Embryonic facial prominence (tissue), 1 donor: ENCODE data around the gene ABCC2.
"Not testable (repeated sequence)": the region's sequence is repeated elsewhere in the genome, so short reads cannot be mapped to it uniquely, and the experiment has no call there.

ENCODE experiments used
- DNase-seq: peaks from one replicate; pipeline ENCODE4 v3.0.0-alpha.2; 2016; ENCODE audit errors: extremely low spot score

ABCC2 gene

DNA sequence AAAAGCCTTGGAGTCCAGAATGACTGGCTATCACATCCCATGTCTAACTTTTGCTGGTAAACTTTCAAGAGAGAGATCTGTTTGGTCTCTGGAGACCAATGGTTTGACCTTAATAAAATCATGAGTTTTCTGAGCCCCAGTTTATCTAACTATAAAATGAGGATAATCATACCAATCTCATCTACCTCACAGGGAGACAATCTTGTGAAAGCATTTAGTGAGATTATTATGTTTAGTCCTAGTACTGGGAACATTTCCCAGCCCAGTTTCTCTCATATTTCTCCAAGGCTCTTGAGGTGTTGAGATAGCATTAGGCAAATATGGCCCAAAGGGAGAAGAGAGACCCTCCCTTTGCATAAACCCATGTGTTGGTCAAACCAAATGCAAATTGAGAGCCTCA, 25.8 kb downstream of the ABCC2 start:
- DNase-seq = no peak

DNA sequence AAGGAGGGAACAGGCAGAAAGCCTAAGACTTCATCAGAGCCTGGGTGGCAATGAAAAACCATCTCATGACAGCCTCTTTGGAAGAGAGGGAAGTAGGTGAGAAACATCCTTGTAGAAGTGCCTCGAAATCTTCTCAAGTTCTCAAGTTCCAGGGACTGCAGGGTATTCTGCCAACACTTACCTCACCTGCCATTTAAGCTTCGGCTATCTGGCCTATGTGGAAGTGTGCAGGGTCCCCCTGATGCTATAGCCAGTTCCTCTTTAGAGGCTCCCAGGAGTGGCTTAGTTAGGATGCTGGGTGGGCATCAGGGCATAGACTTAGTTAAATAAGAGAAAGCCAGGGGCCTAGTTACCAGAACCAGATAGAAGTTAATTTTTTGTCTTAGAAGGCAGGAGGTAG, 27.0 kb downstream of the ABCC2 start:
- DNase-seq = no peak

DNA sequence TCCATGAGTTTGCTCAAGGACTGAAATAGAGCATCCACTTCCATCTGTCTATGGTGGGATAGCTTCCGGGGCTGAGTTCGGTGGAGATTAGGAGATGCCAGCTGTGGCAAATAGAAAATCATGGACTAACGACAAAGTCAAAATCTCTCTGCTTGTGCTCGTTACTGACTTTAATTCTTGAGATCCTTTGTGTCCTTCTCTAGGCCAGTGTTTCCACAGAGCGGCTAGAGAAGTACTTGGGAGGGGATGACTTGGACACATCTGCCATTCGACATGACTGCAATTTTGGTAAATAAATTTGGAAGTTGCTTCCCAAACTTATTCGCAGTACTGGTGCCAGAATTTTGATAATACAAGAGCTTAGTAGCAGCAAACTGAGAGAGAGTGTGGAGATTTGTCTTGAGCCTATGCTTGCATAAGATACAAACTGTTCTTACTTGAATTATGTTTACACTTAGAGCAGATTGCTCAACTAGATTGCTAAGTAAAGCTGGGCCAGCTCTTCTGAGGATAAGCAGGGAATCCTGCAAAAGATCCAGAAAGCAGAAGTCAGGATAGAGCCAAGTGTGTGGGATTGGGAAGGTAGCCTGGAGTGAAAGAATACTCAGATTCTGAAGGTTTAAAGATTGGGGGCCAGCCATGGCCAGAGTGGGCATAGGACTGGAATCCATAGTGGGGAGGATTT, 27.6 kb downstream of the ABCC2 start:
- no peak for DNase-seq

DNA sequence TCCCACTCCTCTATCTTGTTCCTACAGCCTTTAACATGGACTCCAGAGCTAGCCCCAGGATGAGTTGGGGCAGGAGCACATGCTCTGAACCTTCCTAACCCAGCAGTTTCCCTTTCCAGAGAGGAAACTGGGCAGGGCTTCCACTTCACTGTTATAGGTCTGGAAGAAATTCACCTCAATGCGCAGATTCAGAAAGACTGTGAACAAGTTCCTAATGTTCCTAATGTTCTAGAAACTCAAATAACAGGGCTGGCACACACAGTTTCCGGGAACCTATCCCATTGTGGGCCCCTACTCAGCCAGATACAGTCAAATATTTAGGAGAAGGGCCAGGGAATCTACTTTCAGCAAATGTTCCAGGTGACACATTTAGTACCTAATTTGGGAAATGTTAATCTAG, 29.7 kb downstream of the ABCC2 start:
- no peak for DNase-seq

DNA sequence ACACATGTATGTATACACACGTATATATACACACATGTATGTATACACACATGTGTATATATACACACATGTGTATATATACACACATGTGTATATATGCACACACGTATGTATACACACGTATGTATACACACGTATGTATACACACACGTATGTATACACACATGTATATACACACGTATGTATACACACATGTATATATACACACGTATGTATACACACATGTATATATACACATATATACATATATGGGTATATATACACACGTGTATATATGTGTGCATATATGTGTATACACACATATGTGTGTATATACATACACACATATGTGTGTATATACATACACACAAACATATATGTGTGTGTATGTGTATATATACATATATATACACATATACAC, 31.7 kb downstream of the ABCC2 start:
- DNase-seq = no peak

DNA sequence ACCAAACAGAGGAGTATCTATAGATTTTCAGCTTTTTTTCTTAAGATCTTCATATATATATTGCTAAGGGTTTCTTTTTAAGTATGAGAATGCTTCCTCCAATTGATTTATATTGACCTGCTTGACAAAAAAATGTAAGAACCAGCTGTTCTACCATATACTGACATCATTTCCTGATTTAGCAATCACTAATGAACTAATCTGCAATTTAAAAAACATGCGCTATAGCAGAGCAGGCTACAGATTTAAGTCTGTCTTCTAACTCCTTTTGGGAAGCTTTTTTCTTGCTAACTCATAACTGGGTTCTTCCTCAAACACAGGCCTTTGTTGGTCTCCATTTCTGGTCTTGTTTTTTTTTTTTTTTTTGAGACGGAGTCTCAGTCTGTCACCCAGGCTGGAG, 33.2 kb downstream of the ABCC2 start:
- DNase-seq = no peak

DNA sequence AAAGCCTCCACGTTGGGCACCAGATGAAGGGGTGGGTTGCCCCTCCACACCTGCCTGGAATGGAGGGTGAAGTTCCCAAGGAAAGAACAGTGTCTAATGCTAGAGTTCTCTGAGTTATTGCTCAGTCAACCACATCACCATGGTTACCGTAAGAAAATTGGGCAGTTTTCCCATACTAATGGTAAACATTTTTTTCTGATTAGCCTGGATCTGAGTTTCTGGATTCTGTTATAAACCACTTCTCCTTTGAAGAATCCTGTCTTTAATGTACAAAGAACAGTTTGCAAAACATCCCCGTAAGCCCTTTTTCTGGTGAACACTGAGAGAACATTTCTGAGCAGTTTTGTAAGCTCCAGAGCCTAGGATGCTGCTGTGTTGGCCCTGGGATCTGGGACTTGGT, 45.5 kb downstream of the ABCC2 start:
- no peak for DNase-seq

DNA sequence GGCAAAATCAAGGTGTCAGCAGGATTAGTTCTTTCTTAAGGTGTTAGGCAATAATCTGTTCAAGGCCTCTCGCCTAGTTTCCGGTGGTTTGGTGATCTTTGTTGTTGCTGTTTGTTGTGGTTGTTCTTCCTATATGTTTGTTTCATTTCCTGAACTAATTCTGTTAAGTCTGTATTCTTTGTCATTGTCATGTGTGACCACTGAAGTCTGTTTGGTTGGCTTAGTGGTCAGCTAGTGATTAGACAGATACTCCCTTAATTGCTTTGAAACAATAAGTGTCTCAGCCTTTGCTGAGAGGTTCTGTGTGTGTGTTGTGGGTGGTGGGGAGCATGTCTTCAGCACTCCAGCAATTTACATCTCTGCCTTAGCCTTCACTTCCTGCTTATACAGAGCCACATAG, 46.0 kb downstream of the ABCC2 start:
- DNase-seq = no peak

DNA sequence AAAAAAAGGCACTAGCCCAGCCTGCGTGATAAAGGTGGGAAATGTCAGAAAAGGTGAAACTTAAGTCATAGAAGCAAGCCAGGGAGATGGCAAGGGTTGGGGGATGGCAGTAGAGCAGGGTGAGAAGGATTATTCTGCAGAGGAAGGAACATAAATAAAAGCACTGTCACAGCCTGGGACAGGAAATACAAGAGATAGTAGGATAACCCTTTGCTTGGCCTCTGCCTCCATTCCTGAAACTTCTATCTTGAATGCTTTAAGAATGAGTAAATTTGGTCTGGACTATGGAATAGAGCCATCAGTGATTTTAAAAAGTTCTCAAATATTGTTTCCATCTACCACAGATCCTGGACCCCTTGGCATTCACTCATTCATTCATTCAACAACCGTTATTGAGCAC, 50.0 kb downstream of the ABCC2 start:
- DNase-seq = no peak

DNA sequence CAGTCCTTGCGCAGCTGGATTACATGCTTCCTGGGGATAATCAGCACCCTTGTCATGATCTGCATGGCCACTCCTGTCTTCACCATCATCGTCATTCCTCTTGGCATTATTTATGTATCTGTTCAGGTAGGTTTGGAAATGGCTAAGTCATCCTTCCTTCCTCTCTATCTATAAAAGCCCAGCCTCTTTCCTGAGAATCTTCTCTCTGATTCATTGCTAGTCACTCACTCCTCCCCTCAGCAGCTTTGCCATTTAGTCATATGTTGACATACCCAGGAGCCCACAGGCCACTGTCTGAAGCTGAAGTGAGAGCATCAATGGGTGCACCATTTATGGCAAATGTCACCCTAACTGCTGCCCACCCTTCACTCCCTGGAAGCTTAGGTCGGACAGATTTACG, 52.0 kb downstream of the ABCC2 start:
- no peak for DNase-seq

DNA sequence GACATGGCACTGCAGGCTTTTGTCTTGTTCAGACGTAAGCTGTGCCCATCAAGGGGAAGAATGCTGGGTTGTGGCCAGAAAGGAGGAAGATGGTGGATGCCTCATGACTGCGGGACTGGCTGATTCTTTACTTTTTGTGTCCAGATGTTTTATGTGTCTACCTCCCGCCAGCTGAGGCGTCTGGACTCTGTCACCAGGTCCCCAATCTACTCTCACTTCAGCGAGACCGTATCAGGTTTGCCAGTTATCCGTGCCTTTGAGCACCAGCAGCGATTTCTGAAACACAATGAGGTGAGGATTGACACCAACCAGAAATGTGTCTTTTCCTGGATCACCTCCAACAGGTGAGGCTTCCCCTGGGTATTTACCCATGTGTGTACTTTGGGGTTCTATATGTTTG, 53.5 kb downstream of the ABCC2 start:
- no peak for DNase-seq

DNA sequence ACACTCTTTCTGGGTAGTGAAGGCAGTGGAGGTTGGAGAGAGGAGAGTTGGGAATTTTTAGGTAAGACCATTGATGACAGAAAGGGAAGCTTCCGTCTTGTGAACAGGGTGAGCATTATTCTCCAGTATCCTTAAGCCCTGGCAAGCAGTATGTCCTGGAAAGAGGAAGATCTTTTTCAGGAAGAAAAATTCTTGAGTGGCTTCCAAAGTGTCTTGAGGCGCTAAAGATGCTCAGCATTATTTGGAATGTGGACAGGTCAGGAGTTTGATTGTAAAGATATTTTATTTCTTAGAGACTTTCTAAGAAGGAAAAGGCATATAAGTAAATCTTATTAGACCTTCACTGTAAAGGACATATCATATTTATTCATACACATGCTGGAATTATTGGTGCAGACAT, 54.3 kb downstream of the ABCC2 start:
- DNase-seq = no peak

DNA sequence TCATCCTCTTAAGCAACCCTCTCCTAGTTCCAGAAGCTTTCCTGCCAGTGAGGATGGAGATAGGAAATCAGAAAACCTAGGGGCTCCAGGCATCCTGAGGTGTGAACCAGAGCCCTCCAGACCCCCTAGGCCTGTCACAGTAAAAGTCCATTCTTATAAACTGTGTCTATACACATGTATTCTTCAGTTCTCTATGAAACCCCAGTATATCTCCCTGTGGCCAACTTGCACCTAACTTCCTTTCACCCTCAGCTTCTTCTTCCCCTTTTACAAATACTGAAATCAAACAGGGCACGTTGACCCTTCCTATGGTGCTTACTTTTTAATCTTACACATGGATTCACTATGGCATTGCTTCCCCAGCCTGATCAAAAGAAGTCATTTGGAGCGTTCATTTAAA, 58.4 kb downstream of the ABCC2 start:
- not testable (repeated sequence) for DNase-seq

DNA sequence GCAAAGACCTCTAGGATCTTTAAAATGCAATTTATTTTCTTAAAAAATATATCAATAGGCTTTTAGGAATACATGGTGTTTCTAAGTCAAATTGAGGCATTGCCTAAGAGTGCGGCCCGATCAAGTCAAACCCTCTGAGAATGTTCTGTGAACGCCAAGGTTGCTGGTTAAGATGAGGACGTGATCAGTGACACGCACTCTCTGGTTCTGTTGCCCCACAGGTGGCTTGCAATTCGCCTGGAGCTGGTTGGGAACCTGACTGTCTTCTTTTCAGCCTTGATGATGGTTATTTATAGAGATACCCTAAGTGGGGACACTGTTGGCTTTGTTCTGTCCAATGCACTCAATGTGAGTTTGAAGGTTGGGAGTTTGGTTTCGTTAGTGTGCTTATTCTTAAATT, 59.3 kb downstream of the ABCC2 start:
- DNase-seq = no peak

DNA sequence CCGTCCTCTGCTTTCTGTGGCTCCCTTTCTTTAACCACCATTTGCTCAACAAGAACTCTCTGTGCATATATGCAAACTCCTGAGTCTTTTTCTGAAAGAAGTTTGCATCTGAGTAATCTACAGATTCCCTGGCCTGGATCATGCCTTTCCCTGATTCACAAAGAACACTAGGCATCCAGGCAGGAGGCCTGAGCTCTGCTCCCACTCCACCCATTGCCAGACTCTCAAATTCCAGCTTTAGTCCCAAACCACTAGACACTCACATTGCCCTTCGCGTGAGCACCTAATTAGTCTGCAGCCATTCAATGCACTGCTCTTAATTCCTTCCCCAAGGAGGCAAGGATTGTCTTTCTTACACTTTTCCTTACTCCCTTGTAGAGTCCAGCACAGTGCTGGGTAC, 60.9 kb downstream of the ABCC2 start:
- no peak for DNase-seq

DNA sequence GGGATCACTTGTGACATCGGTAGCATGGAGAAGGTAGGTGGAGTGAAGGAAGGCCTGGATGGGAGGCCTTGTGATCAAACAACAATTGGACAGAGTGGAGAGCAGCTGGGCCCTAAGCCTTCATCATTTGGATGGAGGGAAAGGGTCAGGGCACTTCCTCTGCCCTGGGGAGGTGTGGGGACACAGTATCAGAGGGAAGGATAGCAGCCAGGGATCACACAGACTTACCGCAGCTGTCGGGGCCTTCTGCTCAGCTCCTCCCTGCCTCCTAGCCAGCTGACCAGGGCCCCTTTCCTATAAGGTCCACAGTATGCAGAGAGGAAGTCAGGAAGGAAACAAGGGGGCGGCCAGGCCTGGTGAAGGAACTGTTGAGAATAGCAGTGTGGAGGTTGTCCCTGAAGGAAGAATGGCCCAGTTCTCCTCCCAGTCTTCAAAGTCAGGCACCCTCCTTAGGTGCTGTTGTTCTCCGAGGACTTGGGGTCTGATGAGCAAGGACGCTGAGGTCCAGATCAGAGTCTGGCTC, 62.1 kb downstream of the ABCC2 start:
- DNase-seq = no peak

DNA sequence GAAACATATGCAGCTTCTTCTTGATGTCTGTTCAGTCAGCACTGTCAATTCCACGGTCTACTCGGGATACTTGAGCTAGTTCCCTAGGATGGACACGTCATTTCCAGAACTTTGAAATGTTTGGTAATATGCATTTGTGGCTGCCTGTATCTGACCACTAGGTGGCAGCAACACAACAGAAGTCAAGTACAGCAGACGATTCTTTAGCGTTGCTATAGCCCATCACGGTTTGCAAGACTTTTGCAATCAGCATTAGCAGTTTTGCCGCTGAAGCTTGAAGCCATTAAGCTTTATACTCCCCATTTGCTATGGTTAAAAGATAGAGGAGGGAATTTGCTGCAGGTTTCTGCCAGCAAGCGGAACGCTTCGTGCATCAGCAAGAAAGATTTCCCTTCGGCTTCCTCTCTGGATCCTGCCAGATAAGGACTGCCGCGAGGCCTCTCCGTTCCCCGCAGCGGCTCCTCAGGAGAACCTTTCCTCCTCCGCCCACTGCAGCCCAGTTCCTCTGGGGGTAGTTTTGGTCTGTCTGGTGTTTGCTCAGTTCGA, 63.5 kb downstream of the ABCC2 start:
- peak; percentile 74 for DNase-seq

DNA sequence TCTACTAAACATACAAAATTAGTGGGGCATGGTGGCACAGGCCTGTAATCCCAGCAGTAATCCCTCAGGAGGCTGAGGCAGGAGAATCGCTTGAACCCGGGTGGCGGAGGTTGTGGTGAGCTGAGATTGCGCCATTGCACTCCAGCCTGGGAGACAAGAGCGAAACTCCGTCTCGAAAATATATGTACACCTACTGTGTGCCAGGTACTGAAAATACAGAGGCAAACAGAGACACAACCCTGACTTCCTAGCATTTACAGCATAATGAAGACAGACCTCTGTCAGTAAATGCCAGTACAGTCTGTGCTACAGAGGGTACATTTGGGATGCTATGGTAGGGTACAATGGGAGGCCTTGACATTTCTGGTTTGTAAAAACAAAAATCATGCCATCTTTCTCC, 66.6 kb downstream of the ABCC2 start:
- DNase-seq = no peak

DNA sequence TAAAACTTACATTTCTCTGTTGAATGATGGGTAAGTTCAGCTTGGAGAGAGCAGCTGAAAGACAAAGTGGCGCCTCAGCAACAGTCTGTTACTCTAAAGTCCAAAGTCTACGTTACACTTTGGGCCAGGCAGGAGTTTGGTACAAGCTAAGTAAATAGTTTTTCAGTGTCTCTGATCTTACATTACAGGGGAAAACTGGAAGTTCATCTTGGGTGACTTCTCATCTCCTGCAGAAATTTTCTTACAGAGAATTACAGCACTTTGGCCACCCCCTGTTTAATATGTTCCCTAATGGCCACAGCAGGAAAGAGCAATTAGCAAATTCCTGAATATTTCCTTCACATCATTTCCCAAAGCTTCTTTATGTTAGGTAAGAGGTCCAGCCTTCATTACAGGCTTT, 67.1 kb downstream of the ABCC2 start:
- no peak for DNase-seq

DNA sequence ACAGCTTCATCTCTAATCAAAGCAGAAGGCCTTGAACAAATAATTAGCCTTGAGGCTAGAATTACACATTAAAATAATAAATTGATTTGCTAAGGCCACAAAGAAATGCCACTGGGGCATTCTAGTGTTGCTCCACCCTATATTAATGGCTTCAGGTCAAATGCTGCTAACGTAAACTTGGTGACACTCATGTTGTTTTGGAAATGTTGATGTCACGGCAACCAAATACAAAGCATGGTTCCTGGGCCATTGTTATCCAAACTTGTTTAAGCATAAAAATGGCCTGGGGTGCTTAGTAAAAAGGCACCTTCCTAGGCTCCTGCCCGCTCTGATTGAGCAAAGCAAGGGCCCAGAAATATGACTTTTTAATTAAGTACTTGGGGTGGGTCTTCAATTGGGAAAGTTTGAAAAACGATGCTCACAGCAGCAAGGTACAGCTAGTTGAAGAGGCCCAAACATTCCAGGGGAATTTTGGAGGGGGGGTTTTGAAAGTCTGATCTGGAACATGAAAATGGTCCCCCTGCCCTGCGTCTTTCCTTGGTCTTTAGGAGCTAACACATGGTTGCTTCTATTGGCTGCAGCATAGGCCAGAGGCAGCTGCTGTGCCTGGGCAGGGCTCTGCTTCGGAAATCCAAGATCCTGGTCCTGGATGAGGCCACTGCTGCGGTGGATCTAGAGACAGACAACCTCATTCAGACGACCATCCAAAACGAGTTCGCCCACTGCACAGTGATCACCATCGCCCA, 67.8 kb downstream of the ABCC2 start:
- no peak for DNase-seq

DNA sequence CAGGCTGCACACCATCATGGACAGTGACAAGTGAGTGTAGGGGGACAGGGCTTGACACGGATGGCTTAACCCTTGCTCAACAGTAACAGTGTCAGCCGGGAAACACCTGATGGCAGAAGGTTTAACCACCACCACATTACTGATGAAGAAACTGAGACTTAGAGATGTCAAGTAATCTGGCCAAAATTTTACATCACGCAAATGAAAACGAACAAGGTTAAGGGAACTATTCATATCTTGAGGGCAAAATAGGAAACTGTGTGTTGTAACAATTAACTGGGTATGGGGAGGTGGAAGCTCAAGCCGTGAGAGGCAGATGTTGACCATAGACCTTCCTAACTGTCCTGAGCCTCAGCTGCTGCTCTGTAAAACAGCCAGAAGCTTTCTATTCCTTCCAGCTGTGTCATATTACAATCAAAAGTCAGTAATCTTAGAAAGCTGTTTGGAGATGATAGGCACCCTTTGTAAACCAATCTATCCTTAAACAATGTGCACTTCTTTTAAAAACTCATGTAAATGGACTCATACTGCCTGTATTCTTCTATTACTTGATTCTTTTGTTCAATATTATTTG, 68.4 kb downstream of the ABCC2 start:
- no peak for DNase-seq

DNA sequence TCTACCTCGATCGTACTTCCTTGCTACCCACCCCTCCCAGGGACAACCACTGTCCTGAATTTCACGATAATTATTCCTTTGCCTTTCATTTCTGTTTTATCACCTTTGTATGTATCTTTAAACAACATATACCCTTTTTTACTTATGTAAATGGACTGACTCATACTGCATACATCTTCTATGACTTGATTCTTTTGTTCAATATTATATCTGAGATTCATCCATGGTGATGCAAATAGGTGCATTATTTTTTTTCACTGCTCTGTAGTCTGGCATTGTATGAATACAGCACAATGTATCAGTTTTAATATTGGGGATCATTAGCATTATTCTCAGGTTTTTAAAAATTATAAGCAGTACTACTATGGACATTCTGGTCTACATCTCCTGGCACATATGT, 69.4 kb downstream of the ABCC2 start:
- no peak for DNase-seq
